NT2/D1 (cell line): ENCODE results near the gene HHIPL1.

Experiments used
- YY1 ChIP-seq: IDR thresholded peaks from 2 replicates; pipeline ENCODE4 v1.6.1; 2011; ENCODE audit not compliant: insufficient read length, insufficient read depth
- ZNF274 ChIP-seq: IDR thresholded peaks from 2 replicates; pipeline ENCODE4 v1.6.1; 2011; ENCODE audit warnings: mild to moderate bottlenecking, low read depth, low read length

DNA sequence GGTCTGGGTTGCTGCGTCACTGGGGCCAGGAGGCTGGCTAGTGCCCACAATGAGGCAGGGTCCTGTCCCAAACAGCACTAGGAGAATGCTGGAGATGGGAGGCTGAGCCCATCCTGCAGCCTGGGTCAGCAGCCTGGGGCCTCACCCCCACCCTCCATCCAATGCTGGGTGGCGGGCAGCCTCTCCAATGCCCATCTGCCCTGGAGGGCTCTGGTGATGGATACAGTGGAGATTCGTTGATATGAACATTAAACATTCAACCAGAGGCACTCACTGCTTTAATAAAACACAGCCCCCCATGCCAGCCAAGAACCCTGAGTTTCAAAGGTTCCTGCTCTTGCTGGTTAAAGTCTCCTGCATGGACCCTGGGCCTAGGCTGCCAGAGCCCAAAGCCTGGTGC is 19.5 kb upstream of the HHIPL1 start:
- TF ChIP-seq YY1: no peak
- no peak for TF ChIP-seq ZNF274
